GM20000 (cell line): Measurements from ENCODE around the gene DCTN2.

ENCODE experiments used
- DNase-seq: peaks from one replicate; pipeline ENCODE4 v3.0.0; 2012; ENCODE audit warnings: low spot score
- TF ChIP-seq, protein P1 (sequence below): IDR thresholded peaks from 2 replicates; pipeline ENCODE4 v1.5.1; 2012; ENCODE audit warnings: mild to moderate bottlenecking, control low read depth; ENCODE audit errors: extremely low read depth, missing control alignments

The DCTN2 gene

DNA sequence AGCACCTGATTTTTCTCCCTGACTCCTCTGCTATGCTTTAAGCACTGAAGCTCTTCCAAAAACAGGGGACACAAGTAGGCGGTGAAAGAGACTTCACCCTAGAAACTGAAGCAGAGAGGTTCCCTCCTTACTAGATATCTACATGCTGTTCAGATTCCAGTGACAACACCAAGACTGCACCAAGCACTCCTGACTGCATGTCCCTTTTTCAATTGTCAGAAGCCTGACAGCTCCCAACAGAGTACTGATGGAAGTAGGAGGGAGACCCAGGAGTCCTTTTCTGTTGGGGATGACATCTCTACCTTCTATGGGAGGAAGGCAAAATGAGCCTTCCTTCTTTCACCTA is 10.4 kb downstream of the DCTN2 start:
- TF ChIP-seq, protein P1, sequence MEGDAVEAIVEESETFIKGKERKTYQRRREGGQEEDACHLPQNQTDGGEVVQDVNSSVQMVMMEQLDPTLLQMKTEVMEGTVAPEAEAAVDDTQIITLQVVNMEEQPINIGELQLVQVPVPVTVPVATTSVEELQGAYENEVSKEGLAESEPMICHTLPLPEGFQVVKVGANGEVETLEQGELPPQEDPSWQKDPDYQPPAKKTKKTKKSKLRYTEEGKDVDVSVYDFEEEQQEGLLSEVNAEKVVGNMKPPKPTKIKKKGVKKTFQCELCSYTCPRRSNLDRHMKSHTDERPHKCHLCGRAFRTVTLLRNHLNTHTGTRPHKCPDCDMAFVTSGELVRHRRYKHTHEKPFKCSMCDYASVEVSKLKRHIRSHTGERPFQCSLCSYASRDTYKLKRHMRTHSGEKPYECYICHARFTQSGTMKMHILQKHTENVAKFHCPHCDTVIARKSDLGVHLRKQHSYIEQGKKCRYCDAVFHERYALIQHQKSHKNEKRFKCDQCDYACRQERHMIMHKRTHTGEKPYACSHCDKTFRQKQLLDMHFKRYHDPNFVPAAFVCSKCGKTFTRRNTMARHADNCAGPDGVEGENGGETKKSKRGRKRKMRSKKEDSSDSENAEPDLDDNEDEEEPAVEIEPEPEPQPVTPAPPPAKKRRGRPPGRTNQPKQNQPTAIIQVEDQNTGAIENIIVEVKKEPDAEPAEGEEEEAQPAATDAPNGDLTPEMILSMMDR: no peak
- DNase-seq: no peak

DNA sequence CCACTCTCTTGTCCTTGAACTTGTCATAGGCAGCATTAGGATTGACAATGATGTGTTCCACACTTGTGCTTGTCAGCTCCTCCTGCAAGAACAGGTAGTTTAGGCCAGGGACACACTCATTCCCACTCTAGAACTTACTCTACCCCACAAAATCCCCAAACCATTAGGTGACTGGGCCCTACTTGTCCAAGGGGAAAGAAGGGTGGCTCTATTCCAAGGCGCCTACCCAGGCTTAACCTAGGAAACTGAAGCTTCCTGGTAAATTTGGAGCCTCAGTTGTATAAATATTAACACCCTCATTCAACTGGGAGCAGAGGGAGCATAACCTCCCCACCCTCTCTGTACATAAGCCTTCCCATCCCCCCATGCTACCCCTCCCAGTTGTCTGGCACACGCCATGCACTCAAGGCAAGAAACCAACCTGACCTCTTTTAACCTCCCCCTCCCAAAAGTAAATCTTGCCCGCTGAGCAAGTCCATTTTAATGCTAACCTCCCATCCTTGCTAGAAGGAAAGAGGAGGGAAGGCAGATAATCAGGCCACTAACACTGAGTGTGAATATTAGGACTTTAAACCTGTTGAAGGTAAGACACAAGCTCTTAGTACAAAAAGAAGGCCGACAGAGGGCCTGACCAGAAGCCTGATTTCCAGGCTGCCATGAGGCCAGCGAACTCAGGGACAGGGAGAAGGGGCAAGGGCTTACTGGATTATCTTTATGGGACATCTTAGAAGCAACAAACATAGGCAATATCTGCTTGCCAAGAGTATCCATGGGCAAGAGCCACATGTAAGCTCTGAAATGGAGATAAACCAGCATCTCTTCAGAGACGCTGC is 11.0 kb downstream of the DCTN2 start:
- TF ChIP-seq, protein P1: no peak
- no peak for DNase-seq

DNA sequence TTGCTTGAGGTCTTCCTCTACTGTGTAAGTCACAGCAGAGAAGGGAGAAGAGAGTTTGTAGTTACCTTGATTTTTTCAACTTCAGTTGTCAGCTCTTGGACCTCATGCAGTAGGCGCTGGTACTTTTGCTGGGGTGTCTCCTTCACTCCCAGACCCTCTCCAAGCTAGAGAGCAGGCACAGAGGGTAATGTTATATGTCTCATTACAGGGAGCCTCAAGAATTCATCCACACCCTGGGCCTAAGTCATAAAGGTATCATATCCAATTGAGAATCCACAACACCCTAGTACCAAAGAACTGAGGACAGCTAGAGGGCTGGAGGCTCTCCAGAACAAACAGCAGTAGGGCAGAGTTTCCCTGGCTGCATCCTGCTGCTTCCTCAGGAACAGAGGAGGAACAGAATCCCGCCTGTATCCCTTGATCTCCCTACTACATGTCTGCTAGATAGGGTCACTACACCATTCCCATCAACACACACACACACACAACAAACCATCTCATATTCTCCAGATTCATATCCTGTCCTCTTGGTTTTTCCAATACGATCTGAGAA is 11.9 kb downstream of the DCTN2 start:
- DNase-seq: no peak
- TF ChIP-seq, protein P1: no peak

DNA sequence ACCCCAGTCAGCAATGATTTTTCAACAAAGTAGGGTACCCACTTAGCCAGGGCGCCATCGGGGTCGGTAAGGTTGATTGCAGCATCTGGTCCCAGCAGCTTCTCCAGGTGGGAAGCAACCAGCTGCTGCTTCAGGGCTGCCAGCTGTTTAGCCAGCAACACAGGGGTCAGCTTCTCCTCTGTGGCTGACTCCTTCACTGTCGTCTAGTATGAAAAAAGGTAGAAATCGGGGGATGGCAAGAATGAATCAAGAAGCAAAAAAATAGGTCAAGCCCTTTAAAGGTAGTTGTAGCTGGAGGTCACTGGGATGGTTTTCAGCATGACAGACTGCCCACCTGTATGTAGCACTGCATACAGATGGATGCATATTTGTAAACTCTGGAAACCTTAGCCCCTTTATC is 12.7 kb downstream of the DCTN2 start:
- no peak for DNase-seq
- TF ChIP-seq, protein P1: no peak

DNA sequence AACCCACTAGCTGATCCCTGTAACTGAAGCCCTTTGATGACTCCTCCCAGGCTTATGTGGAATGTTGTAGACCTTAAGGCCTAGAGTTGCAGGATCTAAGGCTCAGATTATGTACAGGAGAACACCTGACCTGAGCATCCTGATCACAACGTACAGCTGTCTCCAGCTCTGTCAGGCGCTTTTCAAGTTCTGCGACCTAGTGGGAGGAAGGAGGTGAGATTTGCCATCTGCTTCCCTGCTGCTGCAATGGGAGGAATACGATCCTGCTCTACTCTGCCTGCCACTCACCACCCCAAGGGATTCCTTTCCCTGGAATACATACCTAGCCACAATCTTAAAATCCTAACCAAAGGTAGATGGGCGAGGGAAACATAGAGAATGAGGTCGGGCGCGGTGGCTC is 13.9 kb downstream of the DCTN2 start:
- TF ChIP-seq, protein P1: no peak
- no peak for DNase-seq

DNA sequence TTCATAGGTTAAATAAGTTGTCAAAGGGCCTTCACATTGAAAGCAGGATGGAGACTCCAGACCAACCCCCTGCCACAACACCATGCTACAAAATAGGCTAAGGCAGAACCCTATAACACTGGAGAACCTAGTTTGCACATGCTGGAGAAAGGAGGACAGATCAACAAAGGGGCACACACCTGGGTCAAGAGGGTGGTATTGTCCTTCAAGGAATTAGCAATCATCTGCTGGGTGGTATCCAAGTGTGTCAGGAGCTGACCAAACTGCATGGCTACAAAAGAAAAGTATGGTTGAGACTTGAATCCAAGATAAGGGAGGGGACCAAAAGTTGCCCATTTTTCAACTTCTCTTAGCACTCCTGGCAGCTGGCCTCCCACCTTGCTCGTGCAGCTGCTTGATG is 15.2 kb downstream of the DCTN2 start:
- TF ChIP-seq, protein P1: no peak
- DNase-seq: no peak

DNA sequence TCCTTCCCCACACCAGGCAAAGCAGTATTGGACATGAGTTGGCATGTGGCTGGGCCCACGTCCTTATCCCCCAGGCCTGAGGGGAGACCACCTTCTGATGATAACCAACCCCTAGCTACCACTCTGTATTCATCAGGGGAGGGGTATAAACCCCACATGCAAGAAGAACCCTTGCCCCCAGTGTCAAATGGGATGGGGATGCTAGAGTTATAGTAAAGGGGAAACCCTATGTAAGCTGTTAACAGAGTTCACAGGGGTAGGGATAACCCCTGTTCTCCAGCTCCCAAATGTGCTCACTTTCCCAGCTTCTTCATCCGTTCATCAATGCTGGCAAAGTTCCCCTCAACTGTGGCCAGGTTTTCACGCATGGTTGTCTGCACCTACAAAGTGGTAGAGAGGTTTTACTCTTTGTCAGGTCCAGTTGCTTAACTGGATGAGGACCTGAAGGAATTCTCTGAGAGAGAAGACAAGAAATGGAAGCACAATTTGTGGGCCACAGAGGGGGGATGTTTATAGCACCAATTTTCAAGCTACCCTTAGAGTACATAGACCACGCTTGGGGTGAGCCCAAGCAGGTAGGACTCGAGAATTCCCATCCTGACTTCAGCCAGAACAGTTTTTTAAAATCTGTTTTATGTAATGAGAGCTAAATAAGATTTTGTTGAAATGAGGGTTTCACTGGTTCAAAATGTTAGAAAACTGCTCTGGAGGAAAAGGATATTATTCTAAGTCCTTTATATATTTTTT is 16.4 kb downstream of the DCTN2 start:
- no peak for DNase-seq
- TF ChIP-seq, protein P1: no peak
